HepG2 (cell line): ENCODE data around the gene WASHC4.

Experiments used
- CBX1 ChIP-seq: IDR thresholded peaks from one replicate; pipeline ENCODE4 v1.6.1; 2016; ENCODE audit warnings: antibody characterized with exemption, low read depth
- HDAC2 ChIP-seq: sonication (generic); formaldehyde crosslinking; IDR thresholded peaks from 2 replicates; pipeline ENCODE4 v1.4.0; 2020; ENCODE audit warnings: missing genetic modification reagents
- POLR2A ChIP-seq, 2 experiments: IDR thresholded peaks; 2 replicates each; pipeline ENCODE4 v1.6.1; 2011; ENCODE audit warnings: low read depth in 2 of 2, low read length in 2 of 2, mild to moderate bottlenecking in 1 of 2, moderate library complexity in 1 of 2; ENCODE audit not compliant: insufficient read depth in 1 of 2
- SIN3A ChIP-seq: IDR thresholded peaks from 2 replicates; pipeline ENCODE4 v1.6.1; 2011; ENCODE audit warnings: low read depth, mild to moderate bottlenecking, control low read depth, low read length, borderline replicate concordance
- SRF ChIP-seq: IDR thresholded peaks from 2 replicates; pipeline ENCODE4 v1.6.1; 2011; ENCODE audit warnings: mild to moderate bottlenecking, low read depth, low read length, moderate library complexity
- SRSF4 ChIP-seq: fragments of 200-400 bp; formaldehyde crosslinking; IDR thresholded peaks from one replicate; pipeline ENCODE4 v1.6.1; 2018; ENCODE audit warnings: mild to moderate bottlenecking, low read depth, low read length, moderate library complexity; ENCODE audit not compliant: poor library complexity, severe bottlenecking
- ZNF281 ChIP-seq: sonication (generic); formaldehyde crosslinking; IDR thresholded peaks from 2 replicates; pipeline ENCODE4 v1.4.0; 2020; ENCODE audit warnings: missing genetic modification reagents, borderline replicate concordance
- ZNF792 ChIP-seq: IDR thresholded peaks from 2 replicates; pipeline ENCODE4 v1.6.1; 2016

DNA sequence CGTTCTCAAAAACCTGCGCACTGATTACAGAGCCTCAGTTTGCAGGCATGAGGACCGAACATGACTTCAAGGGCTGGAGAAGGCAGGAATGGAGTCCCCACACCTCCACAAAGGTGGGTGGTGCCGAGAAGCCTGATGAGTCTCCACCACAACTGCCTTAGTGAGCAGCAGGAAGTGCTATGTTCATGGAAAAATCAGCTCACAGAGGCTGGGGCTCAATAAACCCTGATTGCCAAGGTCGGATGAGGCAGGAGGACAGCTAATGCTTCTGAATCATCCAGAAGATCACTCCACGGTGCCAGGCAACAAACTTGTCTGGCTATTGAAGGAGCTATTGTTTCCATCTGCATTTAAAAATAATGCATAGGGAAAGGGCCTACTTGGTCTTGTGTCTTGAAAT is 97.4 kb downstream of the WASHC4 start:
- TF ChIP-seq HDAC2 (CRISPR knock-in tag) (no peak), CBX1 (no peak), SRSF4 (no peak), ZNF792 (CRISPR knock-in tag) (no peak), SRF (no peak), SIN3A (no peak), POLR2A (IDR thresholded peaks at IDR 0.05; ENCODE audit: insufficient read depth in 1 of 2, low read depth in 2 of 2, low read length in 2 of 2) (no peak), ZNF281 (CRISPR knock-in tag) (no peak)
